ENCODE results near the gene LARP1. TPM values are rescaled to one million over a fixed set of nuclear protein-coding genes. Genes with fewer than 3 reads are reported as not detected.

Gene LARP1
- total and polyA plus RNA-seq, 10 of the 15 experiments (the other 5 are each of a cell fraction or from before 2014, with no cell fraction given), result 22.6 to 227 (median 60.8) TPM

GRCh38 chr5:154836225-154836624, 81.0 kb downstream of the LARP1 start:
- H3K9me3 ChIP-seq (replicated peaks; ENCODE audit: control insufficient read depth, insufficient read depth, low read length), result no peaks in the 10 kb centered on the region
- no peak for TF ChIP-seq USF1 (IDR thresholded peaks at IDR 0.05; ENCODE audit: borderline replicate concordance, extremely low read length, insufficient read depth, low read depth, low read length)
- TF ChIP-seq ZBTB40 (IDR thresholded peaks at IDR 0.05; ENCODE audit: borderline replicate concordance), result no peak
- no peak for TF ChIP-seq GATAD2B (conservative IDR thresholded peaks at IDR 0.05; ENCODE audit: low read depth)
- TF ChIP-seq EED (IDR thresholded peaks at IDR 0.05; ENCODE audit: low read depth), result no peak
- TF ChIP-seq MTA3 (IDR thresholded peaks at IDR 0.05; ENCODE audit: borderline replicate concordance, low read length), result no peak
- no peak for TF ChIP-seq HDAC2 (IDR thresholded peaks at IDR 0.05)
- TF ChIP-seq BMI1 (IDR thresholded peaks at IDR 0.05; ENCODE audit: borderline replicate concordance), result no peak
- TF ChIP-seq PRDM15 (CRISPR knock-in tag; IDR thresholded peaks at IDR 0.05), result no peak
- no peak for TF ChIP-seq NFIC (IDR thresholded peaks at IDR 0.05; ENCODE audit: low read depth, low read length)
- TF ChIP-seq SPI1 (IDR thresholded peaks at IDR 0.05; ENCODE audit: borderline replicate concordance, insufficient read depth, low read depth, low read length), result no peak
- TF ChIP-seq NRF1 (conservative IDR thresholded peaks at IDR 0.05; ENCODE audit: low read depth, low read length), result no peak
- TF ChIP-seq POU2F2 (IDR thresholded peaks at IDR 0.05; ENCODE audit: borderline replicate concordance, low read depth, low read length), result no peak
- TF ChIP-seq MYB (IDR thresholded peaks at IDR 0.05; ENCODE audit: borderline replicate concordance, low read depth, low read length), result no peak
- TF ChIP-seq YBX1 (IDR thresholded peaks at IDR 0.05), result no peak
- FAIRE-seq (no peak), DNase-seq (ENCODE audit: low read depth, low spot score) (no peak), ATAC-seq (no peak)
- BruUV-seq (replicated peaks), result no TSS peak
- WGBS (ENCODE audit: insufficient coverage, insufficient replicate concordance, low lambda C conversion rate, missing lambda C conversion rate), result 82% methylated on average over 6 of the region's 6 CpGs
- no peaks in the 10 kb centered on the region; a peak in 1 of 4 replicates for H3K36me3 ChIP-seq (ENCODE audit: control insufficient read depth in 2 of 2, insufficient read depth in 2 of 2, low read length in 1 of 2)
- H4K20me1 ChIP-seq (ENCODE audit: control insufficient read depth, insufficient read depth), result no peaks in the 10 kb centered on the region
- H3K4me3 ChIP-seq, result no peak overlapping the region
- RAD21 ChIA-PET (ENCODE audit: unreplicated experiment), result no interaction called here
- intact Hi-C loops (cut with micrococcal nuclease; ENCODE audit: unreplicated experiment), result no loop called here
- H3K27ac ChIP-seq (ENCODE audit: control insufficient read depth, insufficient read depth), result no peak overlapping the region
- H3K4me2 ChIP-seq (ENCODE audit: control insufficient read depth, insufficient read depth), result no peak overlapping the region
- SMC1A ChIA-PET (ENCODE audit: uncharacterized antibody, unreplicated experiment), result no interaction called here
- in situ Hi-C loops (cut with MboI), result no loop called here
- POLR2A ChIA-PET, result no interaction called here
- no peak overlapping the region for H3K9ac ChIP-seq (ENCODE audit: control insufficient read depth, insufficient read depth, low read length)
- H2AFZ ChIP-seq (ENCODE audit: control insufficient read depth, low read depth, low read length), result no peak overlapping the region
- CTCF ChIA-PET, result interaction anchor here (0.7 kb wide), 1 partner anchor 717 kb away, joined by 3 read pairs; no protein-coding TSS in a partner anchor
- H3K4me1 ChIP-seq (ENCODE audit: control insufficient read depth, insufficient read depth, low read length), result no peaks in the 10 kb centered on the region
- no peaks in the 10 kb centered on the region for H3K79me2 ChIP-seq (ENCODE audit: control insufficient read depth, insufficient read depth, low read length)
- no peaks in the 10 kb centered on the region for H3K27me3 ChIP-seq (replicated peaks in 1 of 2; ENCODE audit: control insufficient read depth in 2 of 2, insufficient read depth in 2 of 2, low read length in 1 of 2)

Data from GM12878 (cell line).